GM18520 (cell line): ENCODE results near the gene EPB41L4B.
"Not testable (repeated sequence)": the region's sequence is repeated elsewhere in the genome, so short reads cannot be mapped to it uniquely, and the experiment has no call there.

Experiments
- ATAC-seq: cut with Tn5 transposase; IDR thresholded peaks from one replicate; pipeline ENCODE4 v1.9.1; 2021; ENCODE audit not compliant: unreplicated experiment

EPB41L4B gene

GRCh38 chr9:109301012-109301411, 19.8 kb downstream of the EPB41L4B start:
- ATAC-seq: no peak

GRCh38 chr9:109299891-109300290, 21.0 kb downstream of the EPB41L4B start:
- ATAC-seq: no peak

GRCh38 chr9:109297899-109298298, 23.0 kb downstream of the EPB41L4B start:
- ATAC-seq: no peak

- no peak for ATAC-seq
Measured at GRCh38 chr9:109295221-109296130, 25.4 kb downstream of the EPB41L4B start.

- no peak for ATAC-seq
Measured at GRCh38 chr9:109290385-109290784, 30.5 kb downstream of the EPB41L4B start.

GRCh38 chr9:109289931-109290330, 30.9 kb downstream of the EPB41L4B start:
- ATAC-seq: no peak

GRCh38 chr9:109289186-109289585, 31.7 kb downstream of the EPB41L4B start:
- ATAC-seq: no peak

GRCh38 chr9:109286981-109287380, 33.9 kb downstream of the EPB41L4B start:
- ATAC-seq: no peak

- no peak for ATAC-seq
Measured at GRCh38 chr9:109286571-109286977, 34.3 kb downstream of the EPB41L4B start.

- not testable (repeated sequence) for ATAC-seq
Measured at GRCh38 chr9:109283672-109284071, 37.2 kb downstream of the EPB41L4B start.

- ATAC-seq: no peak
Measured at GRCh38 chr9:109283012-109283411, 37.8 kb downstream of the EPB41L4B start.

GRCh38 chr9:109282302-109282701, 38.6 kb downstream of the EPB41L4B start:
- no peak for ATAC-seq

GRCh38 chr9:109281518-109281917, 39.3 kb downstream of the EPB41L4B start:
- no peak for ATAC-seq

- no peak for ATAC-seq
Measured at GRCh38 chr9:109278848-109279247, 42.0 kb downstream of the EPB41L4B start.

GRCh38 chr9:109278216-109278615, 42.6 kb downstream of the EPB41L4B start:
- ATAC-seq: no peak

GRCh38 chr9:109277451-109277850, 43.4 kb downstream of the EPB41L4B start:
- ATAC-seq: no peak

GRCh38 chr9:109276469-109277440, 44.1 kb downstream of the EPB41L4B start:
- no peak for ATAC-seq

- ATAC-seq: no peak
Measured at GRCh38 chr9:109274884-109275730, 45.8 kb downstream of the EPB41L4B start.

GRCh38 chr9:109273869-109274268, 47.0 kb downstream of the EPB41L4B start:
- ATAC-seq: no peak

GRCh38 chr9:109272745-109273144, 48.1 kb downstream of the EPB41L4B start:
- ATAC-seq: no peak

- ATAC-seq: no peak
Measured at GRCh38 chr9:109272045-109272444, 48.8 kb downstream of the EPB41L4B start.
